ENCODE measurements around the gene EN2.

The EN2 gene

GRCh38 chr7:155458111-155458877 lies at the start of gene EN2:
EN2 (plus strand) TSS chr7:155458129; CDS start chr7:155458378, 249 bp downstream.
- peak; percentile 69 for DNase-seq (ENCODE audit: low spot score)

- no peak for DNase-seq (ENCODE audit: low spot score)
These were observed 49.0 kb upstream of the EN2 start for GRCh38 chr7:155408651-155409586.

- DNase-seq (ENCODE audit: low spot score): no peak
These were observed 47.9 kb upstream of the EN2 start for GRCh38 chr7:155409980-155410379.

- DNase-seq (ENCODE audit: low spot score): no peak
These were observed 47.5 kb upstream of the EN2 start for GRCh38 chr7:155410431-155410830.

- no peak for DNase-seq (ENCODE audit: low spot score)
These were observed 46.1 kb upstream of the EN2 start for GRCh38 chr7:155411718-155412415.

GRCh38 chr7:155412416-155413253 lies 45.3 kb upstream of the EN2 start:
- DNase-seq (ENCODE audit: low spot score): peak; percentile 79

- no peak for DNase-seq (ENCODE audit: low spot score)
These were observed 43.1 kb upstream of the EN2 start for GRCh38 chr7:155414547-155415492.

GRCh38 chr7:155416646-155417380 lies 41.1 kb upstream of the EN2 start:
- no peak for DNase-seq (ENCODE audit: low spot score)

- DNase-seq (ENCODE audit: low spot score): no peak
These were observed 39.6 kb upstream of the EN2 start for GRCh38 chr7:155418304-155418703.

GRCh38 chr7:155418941-155419755 lies 38.8 kb upstream of the EN2 start:
- DNase-seq (ENCODE audit: low spot score): no peak

GRCh38 chr7:155420116-155420515 lies 37.8 kb upstream of the EN2 start:
- DNase-seq (ENCODE audit: low spot score): no peak

GRCh38 chr7:155422151-155422550 lies 35.8 kb upstream of the EN2 start:
- no peak for DNase-seq (ENCODE audit: low spot score)

GRCh38 chr7:155422599-155423336 lies 35.2 kb upstream of the EN2 start:
- no peak for DNase-seq (ENCODE audit: low spot score)

- no peak for DNase-seq (ENCODE audit: low spot score)
These were observed 34.3 kb upstream of the EN2 start for GRCh38 chr7:155423337-155424285.

GRCh38 chr7:155424301-155425010 lies 33.5 kb upstream of the EN2 start:
- no peak for DNase-seq (ENCODE audit: low spot score)

- no peak for DNase-seq (ENCODE audit: low spot score)
These were observed 33.0 kb upstream of the EN2 start for GRCh38 chr7:155425011-155425340.
